ENCODE measurements around the gene EOGT. TPM values are rescaled to one million over a fixed set of nuclear protein-coding genes. Genes with fewer than 3 reads are reported as not detected.
A peak's percentile ranks its signal among the peaks of the same experiment; 100 is the strongest.

Gene EOGT
- polyA plus RNA-seq, 1 donor = 12.2 TPM

GRCh38 chr3:68988740-68989139 is 24.7 kb downstream of the EOGT start:
- H3K36me3 ChIP-seq (ENCODE audit: control insufficient read depth, insufficient read depth, low read length) = peaks cover 13% of the 10 kb centered on the region

GRCh38 chr3:68987322-68987721 is 26.2 kb downstream of the EOGT start:
- 100% methylated on average over 3 of the region's 6 CpGs for WGBS (ENCODE audit: insufficient coverage, low lambda C conversion rate)
- H3K4me1 ChIP-seq (ENCODE audit: control insufficient read depth, insufficient read depth, low read length) = no peaks in the 10 kb centered on the region
- no peaks in the 10 kb centered on the region for H3K27me3 ChIP-seq (ENCODE audit: control insufficient read depth, insufficient read depth, low read length)
- H3K9me3 ChIP-seq (ENCODE audit: control insufficient read depth, low read depth, low read length) = no peaks in the 10 kb centered on the region
- H3K36me3 ChIP-seq (ENCODE audit: control insufficient read depth, insufficient read depth, low read length) = peaks cover 13% of the 10 kb centered on the region
- H3K27ac ChIP-seq (ENCODE audit: low read length) = no peak overlapping the region
- H3K4me3 ChIP-seq (ENCODE audit: low read length) = no peak overlapping the region
- no peak for DNase-seq

More at GRCh38 chr3:68988740-68989139, 24.7 kb downstream of the EOGT start:
- 100% methylated on average over 3 of the region's 4 CpGs for WGBS (ENCODE audit: insufficient coverage, low lambda C conversion rate)
- H3K4me3 ChIP-seq (ENCODE audit: low read length) = no peak overlapping the region
- no peak overlapping the region for H3K27ac ChIP-seq (ENCODE audit: low read length)
- no peaks in the 10 kb centered on the region for H3K4me1 ChIP-seq (ENCODE audit: control insufficient read depth, insufficient read depth, low read length)
- DNase-seq = no peak
- H3K27me3 ChIP-seq (ENCODE audit: control insufficient read depth, insufficient read depth, low read length) = no peaks in the 10 kb centered on the region
- H3K9me3 ChIP-seq (ENCODE audit: control insufficient read depth, low read depth, low read length) = no peaks in the 10 kb centered on the region

- 80% methylated on average over 1 of the region's 6 CpGs for WGBS (ENCODE audit: insufficient coverage, low lambda C conversion rate)
- H3K4me3 ChIP-seq (ENCODE audit: low read length) = no peak overlapping the region
- no peaks in the 10 kb centered on the region for H3K4me1 ChIP-seq (ENCODE audit: control insufficient read depth, insufficient read depth, low read length)
- DNase-seq = no peak
- H3K27me3 ChIP-seq (ENCODE audit: control insufficient read depth, insufficient read depth, low read length) = no peaks in the 10 kb centered on the region
- H3K36me3 ChIP-seq (ENCODE audit: control insufficient read depth, insufficient read depth, low read length) = peaks cover 13% of the 10 kb centered on the region
- no peaks in the 10 kb centered on the region for H3K9me3 ChIP-seq (ENCODE audit: control insufficient read depth, low read depth, low read length)
- H3K27ac ChIP-seq (ENCODE audit: low read length) = no peak overlapping the region
These were observed 26.8 kb downstream of the EOGT start for GRCh38 chr3:68986496-68987208.

GRCh38 chr3:68985146-68985790 is 28.2 kb downstream of the EOGT start:
- Histone ChIP-seq H3K4me1 (ENCODE audit: control insufficient read depth, insufficient read depth, low read length) (no peaks in the 10 kb centered on the region), H3K4me3 (ENCODE audit: low read length) (no peak overlapping the region), H3K27me3 (ENCODE audit: control insufficient read depth, insufficient read depth, low read length) (no peaks in the 10 kb centered on the region), H3K9me3 (ENCODE audit: control insufficient read depth, low read depth, low read length) (no peaks in the 10 kb centered on the region), H3K27ac (ENCODE audit: low read length) (no peak overlapping the region), H3K36me3 (ENCODE audit: control insufficient read depth, insufficient read depth, low read length) (peaks cover 19% of the 10 kb centered on the region)
- DNase-seq = no peak
- WGBS (ENCODE audit: insufficient coverage, low lambda C conversion rate) = no CpG with 5 or more reads among the region's 3 CpGs

GRCh38 chr3:68984011-68984530 is 29.4 kb downstream of the EOGT start:
- no CpG with 5 or more reads among the region's 5 CpGs for WGBS (ENCODE audit: insufficient coverage, low lambda C conversion rate)
- Histone ChIP-seq H3K27me3 (ENCODE audit: control insufficient read depth, insufficient read depth, low read length) (no peaks in the 10 kb centered on the region), H3K36me3 (ENCODE audit: control insufficient read depth, insufficient read depth, low read length) (peaks cover 24% of the 10 kb centered on the region), H3K4me3 (ENCODE audit: low read length) (no peak overlapping the region), H3K27ac (ENCODE audit: low read length) (no peak overlapping the region), H3K9me3 (ENCODE audit: control insufficient read depth, low read depth, low read length) (no peaks in the 10 kb centered on the region), H3K4me1 (ENCODE audit: control insufficient read depth, insufficient read depth, low read length) (no peaks in the 10 kb centered on the region)
- no peak for DNase-seq

GRCh38 chr3:68977486-68978167 is 35.9 kb downstream of the EOGT start:
- no peaks in the 10 kb centered on the region for H3K4me1 ChIP-seq (ENCODE audit: control insufficient read depth, insufficient read depth, low read length)
- DNase-seq = no peak
- H3K27ac ChIP-seq (ENCODE audit: low read length) = no peak overlapping the region
- peaks cover 17% of the 10 kb centered on the region for H3K36me3 ChIP-seq (ENCODE audit: control insufficient read depth, insufficient read depth, low read length)
- no peak overlapping the region for H3K4me3 ChIP-seq (ENCODE audit: low read length)
- WGBS (ENCODE audit: insufficient coverage, low lambda C conversion rate) = 82% methylated on average over 2 of the region's 8 CpGs
- no peaks in the 10 kb centered on the region for H3K27me3 ChIP-seq (ENCODE audit: control insufficient read depth, insufficient read depth, low read length)
- H3K9me3 ChIP-seq (ENCODE audit: control insufficient read depth, low read depth, low read length) = no peaks in the 10 kb centered on the region

GRCh38 chr3:68974711-68975110 is 38.8 kb downstream of the EOGT start:
- peaks cover 7% of the 10 kb centered on the region for H3K36me3 ChIP-seq (ENCODE audit: control insufficient read depth, insufficient read depth, low read length)
- 88% methylated on average over 4 of the region's 5 CpGs for WGBS (ENCODE audit: insufficient coverage, low lambda C conversion rate)
- no peak overlapping the region for H3K27ac ChIP-seq (ENCODE audit: low read length)

GRCh38 chr3:68973639-68974038 is 39.8 kb downstream of the EOGT start:
- no peak overlapping the region for H3K27ac ChIP-seq (ENCODE audit: low read length)
- no peaks in the 10 kb centered on the region for H3K9me3 ChIP-seq (ENCODE audit: control insufficient read depth, low read depth, low read length)
- 28% methylated on average over 2 of the region's 7 CpGs for WGBS (ENCODE audit: insufficient coverage, low lambda C conversion rate)
- H3K4me1 ChIP-seq (ENCODE audit: control insufficient read depth, insufficient read depth, low read length) = no peaks in the 10 kb centered on the region
- peaks cover 5% of the 10 kb centered on the region for H3K36me3 ChIP-seq (ENCODE audit: control insufficient read depth, insufficient read depth, low read length)
- H3K4me3 ChIP-seq (ENCODE audit: low read length) = no peak overlapping the region
- DNase-seq = no peak
- peaks cover 9% of the 10 kb centered on the region for H3K27me3 ChIP-seq (ENCODE audit: control insufficient read depth, insufficient read depth, low read length)

More at GRCh38 chr3:68974711-68975110, 38.8 kb downstream of the EOGT start:
- H3K9me3 ChIP-seq (ENCODE audit: control insufficient read depth, low read depth, low read length) = no peaks in the 10 kb centered on the region
- H3K4me3 ChIP-seq (ENCODE audit: low read length) = no peak overlapping the region
- no peak for DNase-seq
- no peaks in the 10 kb centered on the region for H3K4me1 ChIP-seq (ENCODE audit: control insufficient read depth, insufficient read depth, low read length)
- H3K27me3 ChIP-seq (ENCODE audit: control insufficient read depth, insufficient read depth, low read length) = peaks cover 2% of the 10 kb centered on the region

- WGBS (ENCODE audit: insufficient coverage, low lambda C conversion rate) = no CpG with 5 or more reads among the region's 11 CpGs
- no peak overlapping the region for H3K27ac ChIP-seq (ENCODE audit: low read length)
- no peaks in the 10 kb centered on the region for H3K9me3 ChIP-seq (ENCODE audit: control insufficient read depth, low read depth, low read length)
- H3K4me1 ChIP-seq (ENCODE audit: control insufficient read depth, insufficient read depth, low read length) = no peaks in the 10 kb centered on the region
- no peaks in the 10 kb centered on the region for H3K36me3 ChIP-seq (ENCODE audit: control insufficient read depth, insufficient read depth, low read length)
- peak; percentile 16 to 27 for DNase-seq
- H3K27me3 ChIP-seq (ENCODE audit: control insufficient read depth, insufficient read depth, low read length) = peaks cover 9% of the 10 kb centered on the region
- H3K4me3 ChIP-seq (ENCODE audit: low read length) = no peak overlapping the region
These were observed 41.0 kb downstream of the EOGT start for GRCh38 chr3:68972358-68972979.

- Histone ChIP-seq H3K4me1 (ENCODE audit: control insufficient read depth, insufficient read depth, low read length) (no peaks in the 10 kb centered on the region), H3K27ac (ENCODE audit: low read length) (no peak overlapping the region), H3K36me3 (ENCODE audit: control insufficient read depth, insufficient read depth, low read length) (no peaks in the 10 kb centered on the region), H3K9me3 (ENCODE audit: control insufficient read depth, low read depth, low read length) (no peaks in the 10 kb centered on the region), H3K4me3 (ENCODE audit: low read length) (no peak overlapping the region), H3K27me3 (ENCODE audit: control insufficient read depth, insufficient read depth, low read length) (peaks cover 10% of the 10 kb centered on the region)
- no CpG with 5 or more reads among the region's 2 CpGs for WGBS (ENCODE audit: insufficient coverage, low lambda C conversion rate)
- DNase-seq = no peak
These were observed 48.8 kb downstream of the EOGT start for GRCh38 chr3:68964694-68965093.
